ENCODE results near the gene NCAPG2.

- TF ChIP-seq, protein P1, sequence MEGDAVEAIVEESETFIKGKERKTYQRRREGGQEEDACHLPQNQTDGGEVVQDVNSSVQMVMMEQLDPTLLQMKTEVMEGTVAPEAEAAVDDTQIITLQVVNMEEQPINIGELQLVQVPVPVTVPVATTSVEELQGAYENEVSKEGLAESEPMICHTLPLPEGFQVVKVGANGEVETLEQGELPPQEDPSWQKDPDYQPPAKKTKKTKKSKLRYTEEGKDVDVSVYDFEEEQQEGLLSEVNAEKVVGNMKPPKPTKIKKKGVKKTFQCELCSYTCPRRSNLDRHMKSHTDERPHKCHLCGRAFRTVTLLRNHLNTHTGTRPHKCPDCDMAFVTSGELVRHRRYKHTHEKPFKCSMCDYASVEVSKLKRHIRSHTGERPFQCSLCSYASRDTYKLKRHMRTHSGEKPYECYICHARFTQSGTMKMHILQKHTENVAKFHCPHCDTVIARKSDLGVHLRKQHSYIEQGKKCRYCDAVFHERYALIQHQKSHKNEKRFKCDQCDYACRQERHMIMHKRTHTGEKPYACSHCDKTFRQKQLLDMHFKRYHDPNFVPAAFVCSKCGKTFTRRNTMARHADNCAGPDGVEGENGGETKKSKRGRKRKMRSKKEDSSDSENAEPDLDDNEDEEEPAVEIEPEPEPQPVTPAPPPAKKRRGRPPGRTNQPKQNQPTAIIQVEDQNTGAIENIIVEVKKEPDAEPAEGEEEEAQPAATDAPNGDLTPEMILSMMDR (IDR thresholded peaks at IDR 0.05) = no peak
- TF ChIP-seq ZFX (IDR thresholded peaks at IDR 0.05; ENCODE audit: borderline replicate concordance) = no peak
These were observed 40.2 kb downstream of the NCAPG2 start for GRCh38 chr7:158664406-158664805.

Measured in 22Rv1 (cell line).